HepG2 (cell line): Measurements from ENCODE around the gene TBL3. TPM values are rescaled to one million over a fixed set of nuclear protein-coding genes. Genes with fewer than 3 reads are reported as not detected.

Experiments
- PRDM15 ChIP-seq: sonication (generic); formaldehyde crosslinking; IDR thresholded peaks from 2 replicates; pipeline ENCODE4 v1.4.0; 2020; ENCODE audit warnings: missing genetic modification reagents
- RXRA ChIP-seq: sonication (generic); formaldehyde crosslinking; IDR thresholded peaks from 2 replicates; pipeline ENCODE4 v1.5.1; 2020; ENCODE audit warnings: missing genetic modification reagents
- STAT6 ChIP-seq: sonication (generic); formaldehyde crosslinking; IDR thresholded peaks from 2 replicates; pipeline ENCODE4 v1.4.0; 2020; ENCODE audit warnings: missing genetic modification reagents, mild to moderate bottlenecking, borderline replicate concordance
- TCF7L2 ChIP-seq: IDR thresholded peaks from 2 replicates; pipeline ENCODE4 v1.6.1; 2011; ENCODE audit warnings: mild to moderate bottlenecking, low read depth, low read length, moderate library complexity
- TSC22D2 ChIP-seq: sonication (generic); formaldehyde crosslinking; IDR thresholded peaks from 2 replicates; pipeline ENCODE4 v1.5.1; 2020; ENCODE audit warnings: missing genetic modification reagents, mild to moderate bottlenecking, borderline replicate concordance
- ZNF546 ChIP-seq: sonication (generic); formaldehyde crosslinking; conservative IDR thresholded peaks from 2 replicates; pipeline ENCODE4 v1.8.1; 2023; ENCODE audit warnings: mild to moderate bottlenecking, missing genetic modification reagents
- polyA plus RNA-seq, 8 experiments: library from polyadenylated mRNA; depleted of rRNA in 3 of 8; stranded (reverse) in 7 of 8; unstranded in 1 of 8; fragments of >200 nt; fragmentation: Illumina TruSeq in 4 of 8; extraction: Trizol in 4 of 8; gene quantifications; 2 replicates each; pipeline versions ENCODE4 v1.2.1 to v1.2.3, GENCODE V29; 2011 to 2016; ENCODE audit warnings: low read depth in 4 of 8, missing spikeins in 1 of 8, mixed read lengths in 1 of 8; ENCODE audit not compliant: insufficient read depth in 1 of 8
- total RNA-seq, 5 experiments: library from RNA; depleted of rRNA; stranded (reverse); fragments of >200 nt; fragmentation: Illumina TruSeq; extraction: Trizol; gene quantifications; 2 replicates each; pipeline ENCODE4 v1.2.3, GENCODE V29; 2016; ENCODE audit warnings: low read depth in 1 of 5

TBL3 gene
- total and polyA plus RNA-seq, 2 of the 13 experiments (the other 11 are each of a cell fraction or from before 2014, with no cell fraction given), result 16.8 to 38.0 TPM

GRCh38 chr16:1944612-1945199 is 27.1 kb upstream of the TBL3 start (continued):
- TF ChIP-seq STAT6 (CRISPR knock-in tag) (no peak), TSC22D2 (CRISPR knock-in tag) (no peak), PRDM15 (CRISPR knock-in tag) (no peak), ZNF546 (CRISPR knock-in tag) (no peak), TCF7L2 (no peak), RXRA (CRISPR knock-in tag) (no peak)
